ENCODE data around the gene AGAP1. TPM values are rescaled to one million over a fixed set of nuclear protein-coding genes. Genes with fewer than 3 reads are reported as not detected.

The AGAP1 gene
- total and polyA plus RNA-seq, 2 donors (not counting 3 experiments of a cell fraction or from before 2014, with no cell fraction given): 10.2 to 20.9 TPM

DNA sequence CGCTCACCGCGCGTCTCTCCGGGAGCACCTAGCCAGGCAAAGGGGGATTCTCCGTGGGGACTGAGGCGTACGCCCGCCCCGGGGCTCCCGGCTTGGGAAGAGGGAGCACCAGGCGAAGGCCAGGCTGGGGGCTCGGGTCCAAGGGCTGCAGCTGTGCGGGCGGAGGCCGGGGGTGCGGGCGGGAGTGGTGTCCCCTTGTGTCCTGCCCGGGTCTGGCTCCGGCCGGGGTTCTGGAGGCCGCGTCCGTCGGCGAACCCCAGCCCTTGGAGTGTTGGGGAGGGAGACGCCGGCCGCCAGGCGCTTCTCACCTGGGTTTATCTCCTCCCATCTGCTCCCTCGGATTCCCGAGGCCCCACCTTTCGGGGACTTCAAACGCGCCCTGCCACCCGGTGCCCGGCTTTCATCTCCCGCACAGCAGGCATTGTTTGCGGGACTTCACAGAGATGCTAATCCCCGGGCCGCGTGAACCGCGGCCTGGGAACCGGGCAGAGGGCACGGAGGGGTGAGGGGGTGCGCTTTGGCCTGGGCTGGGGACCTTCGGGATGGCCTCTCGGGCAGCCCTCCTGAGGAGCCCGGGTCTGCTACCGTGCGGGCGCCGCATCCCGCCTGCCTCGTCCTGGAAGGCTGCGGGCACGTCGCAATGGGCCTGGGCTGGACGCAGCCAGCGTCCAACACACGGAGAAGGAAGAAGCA is 679.3 kb downstream of the AGAP1 start:
- TF ChIP-seq GATA2 (IDR thresholded peaks at IDR 0.05; ENCODE audit: insufficient read depth, insufficient read length, low read depth, low read length) (no peak), EZH2 (IDR thresholded peaks at IDR 0.05; ENCODE audit: borderline replicate concordance, low read depth, low read length, severe bottlenecking) (peak; percentile 68)

DNA sequence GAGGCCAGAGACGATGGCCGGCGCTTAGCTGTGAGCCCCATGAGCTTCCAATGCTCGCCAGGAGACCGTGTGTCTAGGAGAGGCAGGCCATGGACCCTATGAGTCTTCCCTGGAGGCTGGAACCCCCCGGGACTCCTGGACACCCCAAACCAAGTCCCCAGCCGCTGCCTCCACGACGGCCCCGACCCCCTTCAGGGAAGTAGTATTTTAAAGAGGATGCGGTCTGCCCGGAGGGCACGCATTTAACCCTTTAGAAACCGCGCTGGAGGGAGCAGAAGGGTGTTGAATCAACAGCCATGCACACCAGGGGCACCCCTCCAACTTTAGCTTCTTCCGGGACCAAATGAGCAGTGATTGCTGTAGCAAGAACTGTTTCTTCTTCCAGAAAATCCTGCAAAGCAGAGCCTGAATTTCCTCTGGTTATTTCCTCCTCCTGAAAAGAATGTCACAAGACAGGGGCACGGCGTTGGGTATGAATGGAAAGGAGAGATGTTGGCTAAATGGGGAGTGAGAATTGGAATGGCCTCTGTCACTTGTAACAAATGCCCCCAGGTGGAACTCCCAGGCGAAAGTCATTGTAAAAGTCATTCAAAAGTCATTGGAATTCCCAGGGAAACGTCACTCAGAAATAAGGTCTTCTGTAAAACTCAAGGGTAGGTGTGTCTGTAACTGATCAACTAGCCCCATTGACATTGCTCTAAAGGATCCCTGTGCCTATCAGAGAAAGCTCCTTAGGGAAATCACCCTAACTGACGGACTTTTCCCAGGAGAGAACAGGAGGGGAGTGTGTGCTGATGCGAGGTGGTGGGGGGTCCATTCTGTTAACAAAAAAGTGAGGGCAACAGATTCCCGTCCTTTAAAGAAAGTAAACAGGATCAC is 680.1 kb downstream of the AGAP1 start:
- intact Hi-C loops (cut with micrococcal nuclease): no loop called here
- no peak for TF ChIP-seq GATA2 (IDR thresholded peaks at IDR 0.05; ENCODE audit: insufficient read depth, insufficient read length, low read depth, low read length)
- TF ChIP-seq MYC (IDR thresholded peaks at IDR 0.05; ENCODE audit: low read depth, low read length): no peak
- no peak for TF ChIP-seq EZH2 (IDR thresholded peaks at IDR 0.05; ENCODE audit: borderline replicate concordance, low read depth, low read length, severe bottlenecking)
- TF ChIP-seq POLR2AphosphoS5 (IDR thresholded peaks at IDR 0.05; ENCODE audit: insufficient read depth, low read depth, low read length): no peak
- TF ChIP-seq POLR2A (IDR thresholded peaks at IDR 0.05; ENCODE audit: low read depth, low read length): no peak
- TF ChIP-seq, protein P1, sequence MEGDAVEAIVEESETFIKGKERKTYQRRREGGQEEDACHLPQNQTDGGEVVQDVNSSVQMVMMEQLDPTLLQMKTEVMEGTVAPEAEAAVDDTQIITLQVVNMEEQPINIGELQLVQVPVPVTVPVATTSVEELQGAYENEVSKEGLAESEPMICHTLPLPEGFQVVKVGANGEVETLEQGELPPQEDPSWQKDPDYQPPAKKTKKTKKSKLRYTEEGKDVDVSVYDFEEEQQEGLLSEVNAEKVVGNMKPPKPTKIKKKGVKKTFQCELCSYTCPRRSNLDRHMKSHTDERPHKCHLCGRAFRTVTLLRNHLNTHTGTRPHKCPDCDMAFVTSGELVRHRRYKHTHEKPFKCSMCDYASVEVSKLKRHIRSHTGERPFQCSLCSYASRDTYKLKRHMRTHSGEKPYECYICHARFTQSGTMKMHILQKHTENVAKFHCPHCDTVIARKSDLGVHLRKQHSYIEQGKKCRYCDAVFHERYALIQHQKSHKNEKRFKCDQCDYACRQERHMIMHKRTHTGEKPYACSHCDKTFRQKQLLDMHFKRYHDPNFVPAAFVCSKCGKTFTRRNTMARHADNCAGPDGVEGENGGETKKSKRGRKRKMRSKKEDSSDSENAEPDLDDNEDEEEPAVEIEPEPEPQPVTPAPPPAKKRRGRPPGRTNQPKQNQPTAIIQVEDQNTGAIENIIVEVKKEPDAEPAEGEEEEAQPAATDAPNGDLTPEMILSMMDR (IDR thresholded peaks at IDR 0.05; ENCODE audit: extremely low read depth in 1 of 2, insufficient read depth in 1 of 2, low read depth in 1 of 2, low read length in 2 of 2): no peak
- no peak for TF ChIP-seq JUN (IDR thresholded peaks at IDR 0.05; ENCODE audit: borderline replicate concordance, insufficient read depth, insufficient read length, low read depth)
- no peak for TF ChIP-seq MAX (IDR thresholded peaks at IDR 0.05; ENCODE audit: insufficient read depth, insufficient read length)
- TF ChIP-seq FOS (IDR thresholded peaks at IDR 0.05; ENCODE audit: borderline replicate concordance, insufficient read depth, low read length): no peak
- no TSS peak for BruUV-seq (replicated peaks)
- no peaks in the 10 kb centered on the region for H4K20me1 ChIP-seq (replicated peaks; ENCODE audit: control insufficient read depth, extremely low read depth, insufficient read depth, low read length)
- CTCF ChIA-PET: interaction anchor here (0.9 to 3.1 kb wide), 3 partner anchors 12 to 395 kb away, joined by 3 to 21 read pairs (median 4); no protein-coding TSS in a partner anchor
- no peaks in the 10 kb centered on the region for H3K9me1 ChIP-seq (replicated peaks; ENCODE audit: control insufficient read depth, extremely low read depth, insufficient read depth, low read length)
- H3K27ac ChIP-seq (ENCODE audit: insufficient read depth, low read depth, low read length): no peak overlapping the region
- FAIRE-seq: peak; percentile 28
- no peak overlapping the region for H3K9ac ChIP-seq (replicated peaks; ENCODE audit: extremely low read depth, insufficient read depth, low read length)
- H3K4me3 ChIP-seq (replicated peaks in 1 of 3; ENCODE audit: insufficient read depth in 1 of 3, low read depth in 1 of 3, low read length in 3 of 3): no peak overlapping the region
- no peak for DNase-seq (ENCODE audit: low read depth, low spot score)
- H3K4me2 ChIP-seq (ENCODE audit: insufficient read depth, low read length): no peak overlapping the region
- peaks cover 2 to 49% of the 10 kb centered on the region in 2 experiments for H3K27me3 ChIP-seq (ENCODE audit: control insufficient read depth in 2 of 2, insufficient read depth in 2 of 2, low read length in 2 of 2)
- no peak overlapping the region for H2AFZ ChIP-seq (ENCODE audit: low read depth, low read length)
- H3K9me3 ChIP-seq (replicated peaks; ENCODE audit: control insufficient read depth, insufficient read depth, low read length): no peaks in the 10 kb centered on the region
- H3K4me1 ChIP-seq (ENCODE audit: control insufficient read depth, extremely low read depth, insufficient read depth, low read length): peaks cover 27% of the 10 kb centered on the region
- H3K36me3 ChIP-seq (ENCODE audit: control insufficient read depth in 2 of 2, extremely low read depth in 1 of 2, insufficient read depth in 2 of 2, low read length in 2 of 2): no peaks in the 10 kb centered on the region
- POLR2A ChIA-PET: no interaction called here
- dilution Hi-C loops (cut with MboI; ENCODE audit: extremely low pct_ligation_motif_present, low sequenced_read_pairs): no loop called here
- no peaks in the 10 kb centered on the region for H3K79me2 ChIP-seq (ENCODE audit: control insufficient read depth, insufficient read depth, low read length)

More for the DNA sequence above, 679.3 kb downstream of the AGAP1 start:
- H3K27me3 ChIP-seq (ENCODE audit: control insufficient read depth in 2 of 2, insufficient read depth in 2 of 2, low read length in 2 of 2): peaks cover 3 to 55% of the 10 kb centered on the region in 2 experiments
- ChIA-PET CTCF (no interaction called here), POLR2A (no interaction called here)
- dilution Hi-C loops (cut with MboI; ENCODE audit: extremely low pct_ligation_motif_present, low sequenced_read_pairs) (no loop called here), intact Hi-C loops (cut with micrococcal nuclease) (no loop called here)
- H3K36me3 ChIP-seq (ENCODE audit: control insufficient read depth in 2 of 2, extremely low read depth in 1 of 2, insufficient read depth in 2 of 2, low read length in 2 of 2): no peaks in the 10 kb centered on the region
- H3K4me2 ChIP-seq (ENCODE audit: insufficient read depth, low read length): no peak overlapping the region
- H4K20me1 ChIP-seq (replicated peaks; ENCODE audit: control insufficient read depth, extremely low read depth, insufficient read depth, low read length): no peaks in the 10 kb centered on the region
- no peak overlapping the region for H3K27ac ChIP-seq (ENCODE audit: insufficient read depth, low read depth, low read length)
- FAIRE-seq (no peak), DNase-seq (ENCODE audit: low read depth, low spot score) (no peak)
- no peaks in the 10 kb centered on the region for H3K9me3 ChIP-seq (replicated peaks; ENCODE audit: control insufficient read depth, insufficient read depth, low read length)
- H3K4me3 ChIP-seq (replicated peaks in 1 of 3; ENCODE audit: insufficient read depth in 1 of 3, low read depth in 1 of 3, low read length in 3 of 3): no peak overlapping the region
- BruUV-seq (replicated peaks): no TSS peak
- no peaks in the 10 kb centered on the region for H3K9me1 ChIP-seq (replicated peaks; ENCODE audit: control insufficient read depth, extremely low read depth, insufficient read depth, low read length)
- no peaks in the 10 kb centered on the region for H3K79me2 ChIP-seq (ENCODE audit: control insufficient read depth, insufficient read depth, low read length)
- no peak overlapping the region for H3K9ac ChIP-seq (replicated peaks; ENCODE audit: extremely low read depth, insufficient read depth, low read length)
- H3K4me1 ChIP-seq (ENCODE audit: control insufficient read depth, extremely low read depth, insufficient read depth, low read length): peaks cover 27% of the 10 kb centered on the region
- H2AFZ ChIP-seq (ENCODE audit: low read depth, low read length): no peak overlapping the region

All from endothelial cell of umbilical vein (primary cell).